C4-2B (cell line): ENCODE measurements around the gene CCDC194.

ENCODE experiments used
- CTCF ChIP-seq: fragments of 450-650 bp; conservative IDR thresholded peaks from 2 replicates; pipeline ENCODE4 v1.5.1; 2017; ENCODE audit warnings: mild to moderate bottlenecking
- ZFX ChIP-seq: fragments of 450-650 bp; IDR thresholded peaks from 2 replicates; pipeline ENCODE4 v1.6.1; 2017

GRCh38 chr19:17398902-17399527 lies 5.0 kb upstream of the CCDC194 start:
- TF ChIP-seq CTCF, result no peak
- no peak for TF ChIP-seq ZFX
